ENCODE results near the gene PRKD1.

The PRKD1 gene

GRCh38 chr14:29755311-29756018 lies 172.2 kb downstream of the PRKD1 start:
- TF ChIP-seq TAF1 (IDR thresholded peaks at IDR 0.05; ENCODE audit: low read depth) = no peak
- no peak for TF ChIP-seq CEBPB (IDR thresholded peaks at IDR 0.05)
- TF ChIP-seq FOXM1 (IDR thresholded peaks at IDR 0.05; ENCODE audit: borderline replicate concordance, low read depth) = no peak
- no peak for TF ChIP-seq EP300 (IDR thresholded peaks at IDR 0.05; ENCODE audit: borderline replicate concordance)
- TF ChIP-seq YY1 (IDR thresholded peaks at IDR 0.05; ENCODE audit: low read depth) = no peak
- TF ChIP-seq, protein P1, sequence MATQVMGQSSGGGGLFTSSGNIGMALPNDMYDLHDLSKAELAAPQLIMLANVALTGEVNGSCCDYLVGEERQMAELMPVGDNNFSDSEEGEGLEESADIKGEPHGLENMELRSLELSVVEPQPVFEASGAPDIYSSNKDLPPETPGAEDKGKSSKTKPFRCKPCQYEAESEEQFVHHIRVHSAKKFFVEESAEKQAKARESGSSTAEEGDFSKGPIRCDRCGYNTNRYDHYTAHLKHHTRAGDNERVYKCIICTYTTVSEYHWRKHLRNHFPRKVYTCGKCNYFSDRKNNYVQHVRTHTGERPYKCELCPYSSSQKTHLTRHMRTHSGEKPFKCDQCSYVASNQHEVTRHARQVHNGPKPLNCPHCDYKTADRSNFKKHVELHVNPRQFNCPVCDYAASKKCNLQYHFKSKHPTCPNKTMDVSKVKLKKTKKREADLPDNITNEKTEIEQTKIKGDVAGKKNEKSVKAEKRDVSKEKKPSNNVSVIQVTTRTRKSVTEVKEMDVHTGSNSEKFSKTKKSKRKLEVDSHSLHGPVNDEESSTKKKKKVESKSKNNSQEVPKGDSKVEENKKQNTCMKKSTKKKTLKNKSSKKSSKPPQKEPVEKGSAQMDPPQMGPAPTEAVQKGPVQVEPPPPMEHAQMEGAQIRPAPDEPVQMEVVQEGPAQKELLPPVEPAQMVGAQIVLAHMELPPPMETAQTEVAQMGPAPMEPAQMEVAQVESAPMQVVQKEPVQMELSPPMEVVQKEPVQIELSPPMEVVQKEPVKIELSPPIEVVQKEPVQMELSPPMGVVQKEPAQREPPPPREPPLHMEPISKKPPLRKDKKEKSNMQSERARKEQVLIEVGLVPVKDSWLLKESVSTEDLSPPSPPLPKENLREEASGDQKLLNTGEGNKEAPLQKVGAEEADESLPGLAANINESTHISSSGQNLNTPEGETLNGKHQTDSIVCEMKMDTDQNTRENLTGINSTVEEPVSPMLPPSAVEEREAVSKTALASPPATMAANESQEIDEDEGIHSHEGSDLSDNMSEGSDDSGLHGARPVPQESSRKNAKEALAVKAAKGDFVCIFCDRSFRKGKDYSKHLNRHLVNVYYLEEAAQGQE (IDR thresholded peaks at IDR 0.05; ENCODE audit: low read depth) = no peak
- TF ChIP-seq, protein P2, sequence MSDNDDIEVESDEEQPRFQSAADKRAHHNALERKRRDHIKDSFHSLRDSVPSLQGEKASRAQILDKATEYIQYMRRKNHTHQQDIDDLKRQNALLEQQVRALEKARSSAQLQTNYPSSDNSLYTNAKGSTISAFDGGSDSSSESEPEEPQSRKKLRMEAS (IDR thresholded peaks at IDR 0.05) = no peak
- no peak for TF ChIP-seq EGR1 (IDR thresholded peaks at IDR 0.05)
- no peak for TF ChIP-seq CREB1 (IDR thresholded peaks at IDR 0.05; ENCODE audit: low read depth)
- TF ChIP-seq NFIC (IDR thresholded peaks at IDR 0.05) = no peak
- no peak for TF ChIP-seq TEAD4 (IDR thresholded peaks at IDR 0.05)
- no peak for TF ChIP-seq USF1 (IDR thresholded peaks at IDR 0.05)
- TF ChIP-seq TCF12 (IDR thresholded peaks at IDR 0.05; ENCODE audit: low read depth) = no peak
- no peak for TF ChIP-seq RAD21 (IDR thresholded peaks at IDR 0.05; ENCODE audit: low read depth)
- TF ChIP-seq ZBTB7A (IDR thresholded peaks at IDR 0.05; ENCODE audit: low read depth) = no peak

GRCh38 chr14:29754134-29754533 lies 173.5 kb downstream of the PRKD1 start:
- TF ChIP-seq TEAD4 (IDR thresholded peaks at IDR 0.05) = no peak
- no peak for TF ChIP-seq USF1 (IDR thresholded peaks at IDR 0.05)
- TF ChIP-seq RAD21 (IDR thresholded peaks at IDR 0.05; ENCODE audit: low read depth) = no peak
- TF ChIP-seq EGR1 (IDR thresholded peaks at IDR 0.05) = no peak
- TF ChIP-seq, protein P1 (IDR thresholded peaks at IDR 0.05; ENCODE audit: low read depth) = no peak
- TF ChIP-seq ZBTB7A (IDR thresholded peaks at IDR 0.05; ENCODE audit: low read depth) = no peak
- TF ChIP-seq TCF12 (IDR thresholded peaks at IDR 0.05; ENCODE audit: low read depth) = no peak
- TF ChIP-seq FOXM1 (IDR thresholded peaks at IDR 0.05; ENCODE audit: borderline replicate concordance, low read depth) = no peak
- no peak for TF ChIP-seq TAF1 (IDR thresholded peaks at IDR 0.05; ENCODE audit: low read depth)

DNA sequence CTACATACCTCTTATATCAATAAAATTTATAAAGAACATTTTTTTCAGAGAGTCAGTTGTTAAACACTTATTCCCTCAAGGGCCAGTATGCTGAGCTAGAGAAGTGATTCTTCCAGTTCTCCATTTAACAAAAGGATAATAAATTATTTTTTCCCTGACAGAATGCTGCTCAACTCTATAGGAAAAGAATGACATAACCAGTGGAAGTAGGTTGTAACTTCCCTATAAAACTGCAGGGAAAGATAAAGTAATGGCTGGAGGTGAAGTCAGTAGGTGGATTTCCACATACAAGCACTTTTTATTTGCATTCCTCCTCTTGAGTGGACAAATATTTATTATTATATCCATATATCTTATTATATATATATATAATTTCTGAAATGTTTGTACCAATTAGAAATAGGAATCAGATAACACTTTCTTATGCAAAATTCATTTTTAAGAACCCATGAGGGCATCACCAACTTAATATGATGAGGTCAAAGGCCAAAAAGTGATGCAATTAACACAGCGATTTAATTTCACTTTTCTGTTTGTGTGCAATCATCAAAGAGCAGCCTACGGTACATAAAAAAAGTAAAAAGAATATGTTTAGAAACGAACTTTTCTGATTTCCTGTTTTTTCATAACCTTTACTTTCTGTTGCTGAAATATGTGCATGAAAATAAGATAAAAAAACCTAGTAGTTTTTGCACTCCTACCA lies 175.3 kb downstream of the PRKD1 start:
- TF ChIP-seq TCF12 (IDR thresholded peaks at IDR 0.05; ENCODE audit: low read depth) (no peak), EP300 (IDR thresholded peaks at IDR 0.05; ENCODE audit: borderline replicate concordance) (no peak), RAD21 (IDR thresholded peaks at IDR 0.05; ENCODE audit: low read depth) (no peak), EGR1 (IDR thresholded peaks at IDR 0.05) (no peak), CREB1 (IDR thresholded peaks at IDR 0.05; ENCODE audit: low read depth) (no peak), TEAD4 (IDR thresholded peaks at IDR 0.05) (no peak), TAF1 (IDR thresholded peaks at IDR 0.05; ENCODE audit: low read depth) (no peak), YY1 (IDR thresholded peaks at IDR 0.05; ENCODE audit: low read depth) (no peak), USF1 (IDR thresholded peaks at IDR 0.05) (no peak), FOXM1 (IDR thresholded peaks at IDR 0.05; ENCODE audit: borderline replicate concordance, low read depth) (no peak), CEBPB (IDR thresholded peaks at IDR 0.05) (no peak)
- TF ChIP-seq, protein P2 (IDR thresholded peaks at IDR 0.05) = no peak

GRCh38 chr14:29749829-29750228 lies 177.8 kb downstream of the PRKD1 start:
- TF ChIP-seq CEBPB (IDR thresholded peaks at IDR 0.05) (no peak), YY1 (IDR thresholded peaks at IDR 0.05; ENCODE audit: low read depth) (no peak), EGR1 (IDR thresholded peaks at IDR 0.05) (no peak), USF1 (IDR thresholded peaks at IDR 0.05) (no peak), CREB1 (IDR thresholded peaks at IDR 0.05; ENCODE audit: low read depth) (no peak), RAD21 (IDR thresholded peaks at IDR 0.05; ENCODE audit: low read depth) (no peak), TEAD4 (IDR thresholded peaks at IDR 0.05) (no peak), ZBTB7A (IDR thresholded peaks at IDR 0.05; ENCODE audit: low read depth) (no peak), NFIC (IDR thresholded peaks at IDR 0.05) (no peak)
- TF ChIP-seq, protein P1 (IDR thresholded peaks at IDR 0.05; ENCODE audit: low read depth) = no peak
- TF ChIP-seq, protein P2 (IDR thresholded peaks at IDR 0.05) = no peak

All from Ishikawa (cell line).